Measurements from ENCODE around the gene ARV1.
A peak's percentile ranks its signal among the peaks of the same experiment; 100 is the strongest.

The ARV1 gene

GRCh38 chr1:230958370-230958769, 20.5 kb upstream of the ARV1 start:
- H3K4me3 ChIP-seq (ENCODE audit: low read depth, low read length): no peak overlapping the region
- no peak for DNase-seq (ENCODE audit: low read depth)
- no peak for TF ChIP-seq CTCF (IDR thresholded peaks at IDR 0.05; ENCODE audit: insufficient read depth, low read depth, low read length, missing control alignments)

GRCh38 chr1:230964896-230965295, 14.0 kb upstream of the ARV1 start:
- H3K4me3 ChIP-seq (ENCODE audit: low read depth, low read length): no peak overlapping the region
- DNase-seq (ENCODE audit: low read depth): no peak
- TF ChIP-seq CTCF (IDR thresholded peaks at IDR 0.05; ENCODE audit: insufficient read depth, low read depth, low read length, missing control alignments): no peak

- H3K4me3 ChIP-seq (ENCODE audit: low read depth, low read length): no peak overlapping the region
- no peak for TF ChIP-seq CTCF (IDR thresholded peaks at IDR 0.05; ENCODE audit: insufficient read depth, low read depth, low read length, missing control alignments)
- no peak for DNase-seq (ENCODE audit: low read depth)
Measured at GRCh38 chr1:230965535-230965934, 13.4 kb upstream of the ARV1 start.

- TF ChIP-seq CTCF (IDR thresholded peaks at IDR 0.05; ENCODE audit: insufficient read depth, low read depth, low read length, missing control alignments): no peak
- H3K4me3 ChIP-seq (ENCODE audit: low read depth, low read length): no peak overlapping the region
- no peak for DNase-seq (ENCODE audit: low read depth)
Measured at GRCh38 chr1:230966358-230966873, 12.5 kb upstream of the ARV1 start.

- DNase-seq (ENCODE audit: low read depth): no peak
- no peak for TF ChIP-seq CTCF (IDR thresholded peaks at IDR 0.05; ENCODE audit: insufficient read depth, low read depth, low read length, missing control alignments)
- no peak overlapping the region for H3K4me3 ChIP-seq (ENCODE audit: low read depth, low read length)
Measured at GRCh38 chr1:230970432-230970831, 8.5 kb upstream of the ARV1 start.

GRCh38 chr1:230971771-230972170, 7.1 kb upstream of the ARV1 start:
- DNase-seq (ENCODE audit: low read depth): no peak
- no peak for TF ChIP-seq CTCF (IDR thresholded peaks at IDR 0.05; ENCODE audit: insufficient read depth, low read depth, low read length, missing control alignments)
- H3K4me3 ChIP-seq (ENCODE audit: low read depth, low read length): no peak overlapping the region

- DNase-seq (ENCODE audit: low read depth): peak; percentile 65
- no peak overlapping the region for H3K4me3 ChIP-seq (ENCODE audit: low read depth, low read length)
- TF ChIP-seq CTCF (IDR thresholded peaks at IDR 0.05; ENCODE audit: insufficient read depth, low read depth, low read length, missing control alignments): no peak
Measured at GRCh38 chr1:230972855-230973271, 6.0 kb upstream of the ARV1 start.
